Measurements from ENCODE around the gene C14orf180.
"Not testable (repeated sequence)": the region's sequence is repeated elsewhere in the genome, so short reads cannot be mapped to it uniquely, and the experiment has no call there.

Gene C14orf180

GRCh38 chr14:104579939-104580338 is 375 bp downstream of the C14orf180 start:
- DNase-seq: not testable (repeated sequence)

DNA sequence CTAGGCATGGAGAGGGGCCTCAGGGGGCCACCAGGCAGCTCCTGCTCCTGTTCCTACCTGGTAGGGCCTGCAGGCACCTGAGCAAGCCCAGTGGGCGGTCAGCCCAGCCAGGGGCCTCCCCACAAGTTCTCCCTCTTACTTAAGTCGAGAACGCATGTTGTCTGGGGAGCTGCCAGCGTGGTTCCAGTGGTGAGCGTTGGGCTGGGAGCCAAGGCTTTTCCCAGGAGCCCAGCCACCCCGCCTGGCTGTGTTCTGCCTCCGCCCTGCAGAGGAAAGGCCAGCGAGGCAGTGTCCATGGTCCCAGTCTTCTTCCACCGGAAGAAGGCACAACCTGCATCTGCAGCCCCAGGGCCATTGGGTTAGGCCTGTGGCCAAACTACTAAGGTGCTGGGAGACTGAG is 1.4 kb downstream of the C14orf180 start:
- DNase-seq: peak; percentile 28

DNA sequence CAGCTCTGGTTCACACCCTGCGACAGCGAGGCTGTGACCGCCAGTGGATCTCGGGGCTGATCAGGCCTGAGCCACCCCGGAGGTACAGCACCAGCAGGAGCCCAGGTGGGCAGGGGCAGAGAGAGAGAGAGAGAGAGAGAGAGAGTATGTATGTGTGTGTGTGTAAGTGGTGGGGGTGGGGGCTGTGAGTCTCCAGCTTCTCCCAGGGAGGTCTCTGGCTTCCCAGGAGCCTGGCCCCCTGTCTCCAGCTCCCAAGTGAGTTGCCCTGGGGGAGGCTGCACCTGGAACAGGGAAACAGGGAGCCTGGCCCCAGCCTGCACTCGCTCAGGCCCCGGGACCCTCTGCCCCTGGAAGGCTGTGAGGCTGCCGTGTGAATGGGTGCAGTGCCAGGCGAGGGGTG is 2.0 kb downstream of the C14orf180 start:
- no peak for DNase-seq

DNA sequence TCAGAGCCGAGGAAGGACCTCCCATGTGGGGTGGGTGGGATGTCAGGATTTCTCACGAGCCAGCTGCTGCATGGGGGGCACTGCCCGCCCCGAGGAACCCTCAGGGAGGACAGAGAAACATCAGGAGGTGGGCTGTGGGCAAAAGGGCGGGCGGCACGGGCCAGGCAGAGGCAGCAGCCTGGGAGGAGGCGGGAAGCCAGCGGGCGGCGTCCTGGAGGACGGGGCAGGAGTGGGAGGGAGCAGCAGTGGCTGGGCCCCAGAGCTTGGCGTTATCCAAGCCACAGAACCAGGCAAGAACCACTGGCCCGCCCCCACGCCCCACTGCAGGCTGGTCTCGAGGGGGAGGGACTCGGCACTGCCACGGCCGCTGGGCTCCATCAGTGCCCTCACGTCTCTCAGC is 2.4 kb downstream of the C14orf180 start:
- DNase-seq: no peak

GRCh38 chr14:104582662-104583061 is 3.1 kb downstream of the C14orf180 start:
- DNase-seq: peak; percentile 36

GRCh38 chr14:104583424-104584306 is 4.1 kb downstream of the C14orf180 start:
- peak; percentile 19 for DNase-seq

DNA sequence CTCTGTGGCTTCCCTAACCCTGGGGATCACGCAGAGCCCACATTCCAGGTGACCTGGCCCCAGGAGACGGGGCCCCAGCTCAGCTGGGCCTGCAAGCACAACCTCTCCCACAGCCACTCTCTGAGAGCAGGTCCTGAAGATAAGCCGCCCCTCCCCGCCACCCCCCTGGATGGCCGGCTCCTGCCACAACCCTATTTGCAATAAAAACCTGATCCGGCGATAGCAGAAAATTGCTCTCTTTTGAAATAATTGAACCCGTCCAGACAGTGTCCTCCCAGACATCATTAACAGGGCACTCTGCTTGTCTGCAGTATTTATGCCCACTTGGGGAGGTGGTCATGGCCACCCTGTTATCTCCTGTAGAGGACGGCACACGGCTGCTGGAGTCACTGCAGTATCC is 5.0 kb downstream of the C14orf180 start:
- no peak for DNase-seq

- no peak for DNase-seq
These were observed 6.6 kb downstream of the C14orf180 start for GRCh38 chr14:104585966-104586697.

GRCh38 chr14:104586832-104587620 is 7.5 kb downstream of the C14orf180 start:
- DNase-seq: no peak

DNA sequence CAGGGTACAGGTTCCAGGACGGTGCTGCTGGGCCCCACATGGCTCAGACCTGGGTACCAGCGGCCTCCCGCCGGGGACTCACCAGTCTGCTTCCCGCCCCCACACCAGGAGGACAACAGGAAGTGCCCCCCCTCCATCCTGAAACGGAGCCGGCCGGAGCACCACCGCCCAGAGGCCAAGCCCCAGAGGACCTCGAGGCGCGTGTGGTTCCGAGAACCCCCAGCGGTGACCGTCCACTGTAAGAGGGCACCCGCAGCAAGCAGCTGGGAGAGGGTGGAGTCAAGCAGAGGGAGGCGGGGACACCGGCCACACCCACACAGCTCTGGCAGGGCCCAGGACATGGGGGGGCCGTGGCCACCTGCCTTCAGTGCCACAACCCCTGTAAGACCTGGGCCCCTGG is 8.1 kb downstream of the C14orf180 start:
- no peak for DNase-seq

DNA sequence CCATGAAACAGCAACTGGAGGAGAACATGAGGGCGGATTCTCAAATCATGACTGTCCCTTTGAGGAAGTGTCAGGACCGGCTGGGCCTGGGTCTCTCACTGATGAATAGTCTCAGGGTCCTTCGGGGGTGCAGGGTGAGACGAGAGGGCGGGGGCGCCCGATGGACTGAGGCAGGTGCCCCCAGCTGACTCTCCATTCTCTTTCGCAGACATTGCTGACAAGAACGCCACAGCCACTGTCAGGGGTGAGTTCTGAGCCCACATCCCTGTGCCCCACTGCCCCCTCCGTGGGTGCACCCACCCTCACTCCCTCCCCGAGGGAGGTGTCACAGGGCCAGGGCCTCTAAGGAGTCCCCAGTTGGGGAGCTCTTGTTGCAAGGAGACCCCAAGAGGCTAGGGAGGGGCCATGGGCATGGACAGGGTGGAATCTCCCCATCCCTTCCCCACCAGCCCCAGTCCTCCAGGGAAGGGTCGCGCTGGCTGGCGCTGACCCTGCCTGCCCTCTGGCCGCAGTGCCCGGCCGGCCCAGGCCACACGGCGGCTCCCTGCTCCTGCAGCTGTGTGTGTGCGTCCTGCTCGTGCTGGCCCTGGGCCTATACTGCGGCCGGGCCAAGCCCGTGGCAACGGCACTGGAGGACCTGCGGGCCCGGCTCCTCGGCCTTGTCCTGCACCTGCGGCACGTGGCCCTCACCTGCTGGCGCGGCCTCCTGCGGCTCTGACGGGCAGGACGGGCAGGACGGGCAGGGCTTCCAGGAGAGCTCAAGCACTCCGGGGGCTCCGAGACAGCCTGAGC is 8.7 kb downstream of the C14orf180 start:
- no peak for DNase-seq

DNA sequence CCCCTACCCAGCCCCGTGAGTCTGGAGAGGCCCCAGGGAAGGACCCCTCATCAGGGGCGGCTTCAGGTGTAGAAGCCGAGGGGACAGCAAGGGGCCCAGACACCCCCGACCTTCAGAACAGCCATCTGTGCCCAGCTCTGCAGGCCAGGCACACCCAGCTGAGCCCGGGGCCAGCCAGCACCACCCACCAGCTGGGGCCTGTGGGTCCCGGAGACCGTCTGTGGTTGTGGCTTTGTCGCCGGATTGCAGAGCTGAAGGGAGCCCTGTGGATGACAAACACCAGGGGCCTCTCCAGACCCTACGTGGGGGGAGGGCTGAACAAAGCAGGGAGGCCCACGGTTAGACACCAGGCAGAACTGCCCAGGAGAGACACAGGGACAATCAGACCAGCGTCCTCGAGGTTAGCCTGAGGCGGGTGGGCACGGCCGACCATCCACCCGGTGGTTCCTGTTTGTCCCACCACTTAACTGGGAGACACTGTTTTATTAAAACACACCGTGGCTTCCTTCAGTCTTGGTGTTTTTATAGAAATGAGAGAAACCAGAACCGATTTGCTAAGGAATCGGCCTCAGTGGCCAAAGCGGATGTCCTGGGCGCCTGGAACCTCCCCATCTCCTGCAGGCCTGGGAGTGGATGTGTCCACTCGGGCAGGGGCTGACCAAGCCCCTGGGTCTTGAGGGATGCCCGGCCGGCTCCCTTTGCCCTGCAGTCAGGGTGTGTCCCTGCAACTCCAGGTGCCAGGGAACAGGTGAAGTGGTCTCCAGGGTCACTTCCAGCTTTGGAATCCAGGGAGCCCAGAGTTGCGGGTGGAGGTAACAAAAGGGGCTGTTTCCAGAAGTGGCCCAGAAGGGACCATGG is 10.0 kb downstream of the C14orf180 start:
- no peak for DNase-seq

GRCh38 chr14:104590240-104590965 is 10.8 kb downstream of the C14orf180 start:
- no peak for DNase-seq

DNA sequence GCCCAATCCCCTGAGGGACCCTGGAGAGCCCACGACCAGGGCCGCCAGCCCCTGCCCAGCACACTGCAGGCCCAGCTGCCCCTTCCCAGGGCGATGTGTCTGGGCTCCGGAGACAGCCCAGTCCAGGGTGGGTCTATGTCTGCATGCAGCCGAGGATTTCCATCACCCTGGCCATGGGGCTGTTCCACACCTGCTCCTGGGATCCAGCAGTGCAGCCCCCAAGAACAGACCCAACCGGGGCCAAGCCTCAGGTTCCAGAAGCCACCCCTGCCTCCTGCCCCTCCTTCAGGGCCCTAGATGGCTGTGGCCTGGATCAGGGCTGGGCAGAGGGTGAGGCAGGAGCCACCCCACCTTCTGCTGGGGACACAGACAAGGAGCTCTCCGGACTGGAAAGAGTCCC is 11.5 kb downstream of the C14orf180 start:
- no peak for DNase-seq

- DNase-seq: no peak
These were observed 12.1 kb downstream of the C14orf180 start for GRCh38 chr14:104591506-104592291.

GRCh38 chr14:104592292-104592672 is 12.7 kb downstream of the C14orf180 start:
- no peak for DNase-seq

DNA sequence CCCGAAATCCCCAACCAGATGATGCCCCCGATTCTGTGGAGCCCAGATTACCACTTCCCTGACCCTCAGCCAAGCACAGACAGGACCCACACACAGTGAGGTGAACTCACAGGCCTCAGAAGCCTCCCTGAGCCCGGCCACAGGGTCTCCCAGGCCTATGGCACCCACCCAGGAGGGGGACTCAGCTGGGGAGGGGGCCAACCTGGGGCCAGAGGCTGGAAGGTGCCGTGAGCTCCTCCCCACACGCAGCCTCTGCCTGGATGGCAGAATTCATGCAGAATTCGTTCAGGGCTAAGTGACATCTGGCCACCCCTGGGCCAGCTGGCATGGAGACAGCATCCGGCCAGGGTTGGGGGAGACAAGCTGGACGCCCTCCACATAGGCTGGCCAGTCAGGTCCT is 13.2 kb downstream of the C14orf180 start:
- no peak for DNase-seq

DNA sequence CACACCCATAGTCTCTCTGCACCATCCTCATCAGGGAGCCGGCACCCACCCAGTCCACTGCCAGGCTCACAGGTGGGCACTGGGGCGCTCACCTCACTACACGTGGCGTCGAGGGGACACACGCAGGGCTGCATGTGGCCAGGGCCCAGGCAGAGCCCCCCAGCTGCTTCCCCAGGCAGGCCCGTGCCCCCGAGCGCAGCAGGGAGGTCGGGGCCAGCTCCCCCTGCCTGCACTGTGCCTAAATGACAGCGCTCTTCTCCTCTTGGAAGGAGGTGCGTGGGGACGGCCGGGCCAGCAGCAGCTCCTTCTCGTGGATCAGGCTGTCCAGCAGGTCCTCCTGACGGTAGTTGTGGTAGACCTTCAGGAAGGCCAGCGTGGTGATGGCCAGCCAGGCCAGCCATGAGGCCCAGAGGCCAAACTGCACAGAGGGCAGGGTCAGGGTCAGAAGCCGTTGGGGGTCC is 13.7 kb downstream of the C14orf180 start:
- no peak for DNase-seq

- DNase-seq: peak; percentile 69
These were observed 14.2 kb downstream of the C14orf180 start for GRCh38 chr14:104593710-104594136.

All from eye (tissue), 1 donor.